ENCODE results near the gene PTPRT. TPM values are rescaled to one million over a fixed set of nuclear protein-coding genes. Genes with fewer than 3 reads are reported as not detected.

The PTPRT gene
- total RNA-seq, 1 experiment from 2014 or later = not detected

DNA sequence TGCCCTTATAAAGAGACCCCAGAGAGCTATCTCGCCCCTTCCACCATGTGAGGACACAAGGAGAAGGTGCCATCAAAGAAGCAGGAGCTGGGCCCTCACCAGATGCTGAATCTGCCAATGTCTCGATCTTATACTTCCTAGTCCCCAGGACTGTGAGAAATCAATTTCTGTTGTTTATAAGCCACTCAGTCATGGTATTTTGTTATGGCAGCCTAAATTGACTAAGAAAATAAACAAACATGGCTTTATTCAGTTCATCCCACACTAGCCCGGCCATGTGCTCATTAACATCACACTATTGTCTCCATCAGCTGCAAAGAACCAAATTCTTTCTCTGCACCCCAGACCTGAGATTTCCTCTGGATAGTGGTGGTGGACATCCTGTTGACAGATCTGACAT, 302.4 kb downstream of the PTPRT start:
- Histone ChIP-seq H2AFZ (ENCODE audit: low read length) (no peak overlapping the region), H3K36me3 (ENCODE audit: low read depth, low read length) (no peaks in the 10 kb centered on the region), H3F3A (ENCODE audit: low read length, unreplicated experiment) (no peaks in the 10 kb centered on the region), H3K27ac (ENCODE audit: low read length) (no peak overlapping the region), H4K20me1 (ENCODE audit: low read length) (no peaks in the 10 kb centered on the region), H3K4me3 (ENCODE audit: low read length) (no peak overlapping the region), H3K79me2 (ENCODE audit: low read length) (no peaks in the 10 kb centered on the region), H3K27me3 (ENCODE audit: low read length) (no peaks in the 10 kb centered on the region), H3K9me3 (ENCODE audit: low read length) (peaks cover 35% of the 10 kb centered on the region), H3K9me2 (replicated peaks; ENCODE audit: low read length) (no peaks in the 10 kb centered on the region), H3K9ac (ENCODE audit: low read length) (no peak overlapping the region), H3K4me2 (ENCODE audit: low read length) (no peak overlapping the region), H3K4me1 (ENCODE audit: insufficient read depth, low read length) (no peaks in the 10 kb centered on the region)
- BruUV-seq (replicated peaks) = no TSS peak
- intact Hi-C loops (cut with micrococcal nuclease) = no loop called here
- ChIA-PET POLR2A (ENCODE audit: unreplicated experiment) (no interaction called here), CTCF (no interaction called here)
- ATAC-seq (no peak), DNase-seq (no peak)
- TF ChIP-seq EZH2 (IDR thresholded peaks at IDR 0.05; ENCODE audit: low read length, unreplicated experiment) = no peak
- TF ChIP-seq CTCF (conservative IDR thresholded peaks at IDR 0.05; ENCODE audit: low read depth, low read length) = no peak
- TF ChIP-seq EZH2phosphoT487 (IDR thresholded peaks at IDR 0.05; ENCODE audit: borderline replicate concordance, low read length) = no peak

DNA sequence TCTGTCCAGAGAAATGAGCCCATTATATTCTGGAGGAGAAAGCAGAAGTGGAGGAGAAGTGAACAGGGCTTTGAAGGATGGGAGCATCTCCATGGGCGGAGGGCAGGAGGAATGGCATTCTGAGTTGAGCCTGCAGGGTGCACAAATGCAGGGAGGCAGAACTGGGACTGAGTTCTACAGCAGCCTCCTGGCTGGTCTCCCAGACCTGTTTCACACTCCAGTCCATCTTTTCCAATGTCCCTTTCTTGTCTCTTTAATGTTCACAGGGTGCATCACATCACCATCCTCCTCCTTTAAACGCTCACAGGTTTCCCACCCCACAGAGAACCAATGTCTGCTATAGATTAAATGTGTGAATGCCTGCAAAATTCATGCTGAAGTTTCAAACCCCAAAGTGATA, 302.9 kb downstream of the PTPRT start:
- ChIA-PET POLR2A (ENCODE audit: unreplicated experiment) (no interaction called here), CTCF (no interaction called here)
- H3K27me3 ChIP-seq (ENCODE audit: low read length) = no peaks in the 10 kb centered on the region
- no TSS peak for BruUV-seq (replicated peaks)
- no peaks in the 10 kb centered on the region for H3K9me2 ChIP-seq (replicated peaks; ENCODE audit: low read length)
- ATAC-seq (no peak), DNase-seq (no peak)
- H3F3A ChIP-seq (ENCODE audit: low read length, unreplicated experiment) = no peaks in the 10 kb centered on the region
- no peaks in the 10 kb centered on the region for H3K4me1 ChIP-seq (ENCODE audit: insufficient read depth, low read length)
- no peak overlapping the region for H3K4me3 ChIP-seq (ENCODE audit: low read length)
- H3K27ac ChIP-seq (ENCODE audit: low read length) = no peak overlapping the region
- H3K9me3 ChIP-seq (ENCODE audit: low read length) = peaks cover 33% of the 10 kb centered on the region
- no peaks in the 10 kb centered on the region for H3K79me2 ChIP-seq (ENCODE audit: low read length)
- H3K4me2 ChIP-seq (ENCODE audit: low read length) = no peak overlapping the region
- no peaks in the 10 kb centered on the region for H4K20me1 ChIP-seq (ENCODE audit: low read length)
- no peak overlapping the region for H2AFZ ChIP-seq (ENCODE audit: low read length)
- H3K36me3 ChIP-seq (ENCODE audit: low read depth, low read length) = no peaks in the 10 kb centered on the region
- intact Hi-C loops (cut with micrococcal nuclease) = no loop called here
- no peak overlapping the region for H3K9ac ChIP-seq (ENCODE audit: low read length)
- TF ChIP-seq EZH2phosphoT487 (IDR thresholded peaks at IDR 0.05; ENCODE audit: borderline replicate concordance, low read length) = no peak
- no peak for TF ChIP-seq EZH2 (IDR thresholded peaks at IDR 0.05; ENCODE audit: low read length, unreplicated experiment)
- no peak for TF ChIP-seq CTCF (conservative IDR thresholded peaks at IDR 0.05; ENCODE audit: low read depth, low read length)

DNA sequence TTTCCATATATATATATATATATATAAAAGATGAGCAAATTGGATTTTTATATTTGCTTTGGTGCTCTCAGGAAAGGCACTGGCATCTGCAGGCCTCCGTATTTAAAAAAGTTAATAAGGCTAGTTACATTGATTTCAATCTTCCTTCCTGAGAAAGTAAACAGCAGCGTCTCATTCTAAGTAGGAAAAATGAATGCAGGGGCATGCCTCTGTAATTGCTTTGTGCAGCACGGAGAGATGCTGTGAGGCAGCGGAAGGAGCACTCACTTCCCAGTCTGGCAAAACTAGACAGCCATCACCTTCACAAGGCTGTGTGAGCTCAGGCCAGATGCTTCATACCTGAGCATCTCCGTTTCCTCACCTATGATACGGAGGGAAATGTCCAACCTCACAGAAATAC, 303.7 kb downstream of the PTPRT start:
- H3K4me1 ChIP-seq (ENCODE audit: insufficient read depth, low read length) = no peaks in the 10 kb centered on the region
- H3K9ac ChIP-seq (ENCODE audit: low read length) = no peak overlapping the region
- no peak overlapping the region for H3K4me2 ChIP-seq (ENCODE audit: low read length)
- H3K9me2 ChIP-seq (replicated peaks; ENCODE audit: low read length) = no peaks in the 10 kb centered on the region
- no peak for DNase-seq
- H3K9me3 ChIP-seq (ENCODE audit: low read length) = peaks cover 27% of the 10 kb centered on the region
- H3K27ac ChIP-seq (ENCODE audit: low read length) = no peak overlapping the region
- intact Hi-C loops (cut with micrococcal nuclease) = no loop called here
- no peaks in the 10 kb centered on the region for H4K20me1 ChIP-seq (ENCODE audit: low read length)
- no peak overlapping the region for H3K4me3 ChIP-seq (ENCODE audit: low read length)
- no peaks in the 10 kb centered on the region for H3F3A ChIP-seq (ENCODE audit: low read length, unreplicated experiment)
- TF ChIP-seq EZH2 (IDR thresholded peaks at IDR 0.05; ENCODE audit: low read length, unreplicated experiment) (no peak), EZH2phosphoT487 (IDR thresholded peaks at IDR 0.05; ENCODE audit: borderline replicate concordance, low read length) (no peak), CTCF (conservative IDR thresholded peaks at IDR 0.05; ENCODE audit: low read depth, low read length) (no peak)
- no peak overlapping the region for H2AFZ ChIP-seq (ENCODE audit: low read length)
- ChIA-PET POLR2A (ENCODE audit: unreplicated experiment) (no interaction called here), CTCF (no interaction called here)
- ATAC-seq = no peak
- no peaks in the 10 kb centered on the region for H3K79me2 ChIP-seq (ENCODE audit: low read length)
- BruUV-seq (replicated peaks) = no TSS peak
- no peaks in the 10 kb centered on the region for H3K27me3 ChIP-seq (ENCODE audit: low read length)
- no peaks in the 10 kb centered on the region for H3K36me3 ChIP-seq (ENCODE audit: low read depth, low read length)

All from PC-3 (cell line).